SIG-M5 treated with dmso at 0.1 percent for 504 hours (cell line): ENCODE results near the gene MFNG.
A peak's percentile ranks its signal among the peaks of the same experiment; 100 is the strongest.

Source experiments
- DNase-seq: peaks from one replicate; lab custom pipeline; 2025; ENCODE audit not compliant: unreplicated experiment; lab: John Stamatoyannopoulos, UW

MFNG gene

GRCh38 chr22:37514526-37515051 lies 28.4 kb upstream of the MFNG start:
- no peak for DNase-seq

GRCh38 chr22:37511395-37512104 lies 25.4 kb upstream of the MFNG start:
- DNase-seq, result no peak

GRCh38 chr22:37510091-37510490 lies 23.9 kb upstream of the MFNG start:
- DNase-seq, result no peak

DNA sequence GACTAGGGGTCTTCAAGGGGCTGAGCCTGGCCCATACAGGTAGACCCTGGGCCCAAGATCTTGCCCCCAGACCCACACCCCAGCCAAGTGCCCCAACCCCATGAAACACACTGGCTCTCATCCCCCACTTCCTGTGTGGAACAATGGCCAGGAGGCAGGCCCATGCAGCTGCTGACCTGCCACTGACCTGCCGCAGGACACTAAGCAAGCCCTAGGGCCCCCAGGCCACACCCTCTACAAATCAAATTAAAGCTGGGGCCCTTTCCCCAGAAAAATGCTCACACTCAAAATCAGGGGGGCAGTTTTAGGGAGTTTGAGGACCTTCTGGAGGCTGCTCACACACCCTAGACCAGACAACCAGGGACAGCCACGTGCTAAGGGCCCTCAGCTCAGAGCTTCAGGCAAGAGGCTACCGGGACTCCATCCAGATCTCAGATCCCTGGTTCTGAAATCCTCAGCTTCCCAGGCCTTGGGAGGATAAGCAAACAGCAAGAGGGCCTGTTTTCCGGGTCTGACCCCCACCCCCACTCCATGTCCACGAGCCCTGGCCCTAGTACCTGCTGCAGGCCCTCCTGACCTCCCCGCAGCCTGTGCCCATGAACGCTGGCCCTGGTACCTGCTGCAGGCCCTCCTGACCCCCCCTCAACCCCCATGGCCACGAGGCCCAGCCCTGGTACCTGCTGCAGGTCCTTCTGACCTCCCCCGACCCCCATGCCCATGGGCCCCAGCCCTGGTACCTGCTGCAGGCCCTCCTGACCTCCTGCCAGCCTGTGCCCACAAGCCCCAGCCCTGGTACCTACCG lies 23.1 kb upstream of the MFNG start:
- no peak for DNase-seq

- no peak for DNase-seq
Observed at GRCh38 chr22:37508431-37508992, 22.3 kb upstream of the MFNG start.

DNA sequence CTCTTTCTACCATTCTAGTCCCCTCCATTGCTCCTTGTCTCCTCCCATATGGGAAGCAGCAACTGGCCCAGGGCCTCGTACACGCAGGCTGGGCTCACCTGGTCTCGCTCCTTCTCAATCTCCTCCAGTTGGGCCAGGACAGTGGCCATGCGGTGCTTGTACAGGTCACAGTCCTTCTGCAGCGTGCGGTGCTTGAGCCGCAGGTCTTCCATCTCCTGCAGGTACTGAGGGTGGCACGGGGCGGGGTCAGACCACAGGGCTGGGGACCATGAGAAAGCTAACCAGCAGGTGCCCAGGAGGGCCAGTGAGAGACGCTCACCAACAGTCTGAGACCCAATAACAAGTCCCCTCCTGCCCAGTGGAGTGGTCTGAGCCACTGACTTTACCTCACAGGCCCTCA lies 21.5 kb upstream of the MFNG start:
- DNase-seq, result no peak

DNA sequence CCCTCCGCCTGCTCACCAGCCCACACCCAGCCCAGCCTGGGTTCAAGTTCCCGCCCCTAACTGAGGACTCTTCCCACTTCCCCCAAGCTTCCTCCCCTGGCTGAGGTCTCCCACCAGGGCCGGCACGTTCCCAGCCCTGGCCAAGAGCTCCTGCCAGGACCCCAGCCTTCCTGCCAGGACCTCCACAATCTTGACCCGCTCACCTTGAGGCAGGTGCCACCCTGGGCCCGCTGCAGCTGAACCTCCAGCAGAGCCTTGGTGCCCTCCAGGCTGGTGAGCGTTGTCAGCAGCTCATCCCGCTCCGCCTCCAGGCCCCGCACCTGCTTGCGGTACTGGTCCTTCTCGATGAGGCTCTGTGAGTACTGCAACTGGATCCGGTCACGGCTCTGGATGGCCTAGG lies 19.8 kb upstream of the MFNG start:
- no peak for DNase-seq

DNA sequence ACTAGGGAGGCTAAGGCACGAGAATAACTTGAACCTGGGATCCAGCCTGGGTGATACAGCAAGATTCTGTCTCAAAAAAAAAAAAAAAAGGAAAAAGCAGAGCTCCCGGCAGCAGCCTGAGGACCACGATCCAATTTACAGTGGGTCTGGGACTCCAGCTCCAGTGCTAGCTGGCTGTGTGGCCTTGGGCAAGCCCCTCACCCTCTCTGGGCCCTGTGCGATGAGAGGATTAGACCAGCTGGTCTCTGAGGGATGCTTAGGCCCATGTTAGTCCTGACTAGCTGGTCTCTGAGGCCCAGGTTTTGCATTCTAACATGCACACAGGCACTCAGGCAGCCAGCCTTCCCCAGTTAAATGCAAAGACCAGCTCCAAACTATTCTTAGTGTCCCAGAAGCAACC lies 19.4 kb upstream of the MFNG start:
- no peak for DNase-seq

DNA sequence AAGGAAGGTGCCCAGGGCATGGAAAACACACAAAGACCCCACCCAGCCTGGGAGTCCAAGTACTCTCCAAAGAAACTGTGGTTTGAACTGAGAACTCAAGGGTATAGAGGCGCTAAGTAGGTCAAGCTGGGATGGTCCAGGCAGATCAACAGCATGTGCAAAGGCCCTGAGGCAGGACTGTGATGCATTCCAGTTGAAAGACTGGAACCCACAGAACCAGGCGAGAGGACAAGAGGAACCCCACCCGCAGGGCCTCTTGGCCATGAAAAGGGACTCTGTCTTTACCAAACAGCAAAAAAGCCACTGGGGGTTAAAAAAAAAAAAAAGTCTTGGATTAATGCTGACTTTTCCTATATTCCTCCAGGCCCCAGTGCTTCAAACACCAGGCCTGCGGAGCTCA lies 18.8 kb upstream of the MFNG start:
- DNase-seq, result no peak

DNA sequence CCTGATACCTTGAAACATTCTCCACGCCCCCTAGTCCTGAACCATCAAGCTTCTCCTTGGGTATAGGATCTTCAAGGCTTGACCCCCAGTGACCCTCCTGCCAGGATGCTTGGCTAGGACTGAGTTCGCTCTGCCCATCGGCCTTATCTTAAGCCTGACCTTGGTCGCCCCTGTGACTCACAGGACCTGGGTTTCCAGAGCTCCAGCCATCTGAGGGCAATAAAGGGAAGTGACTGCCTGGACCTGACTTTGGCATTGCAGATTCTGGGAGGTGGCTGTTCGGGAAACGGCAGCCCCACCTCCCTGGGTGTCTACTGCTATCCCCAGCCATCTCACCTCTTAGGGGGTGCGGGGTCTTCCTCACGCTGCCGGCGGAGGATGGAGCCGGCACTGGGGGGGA lies 17.7 kb upstream of the MFNG start:
- no peak for DNase-seq

DNA sequence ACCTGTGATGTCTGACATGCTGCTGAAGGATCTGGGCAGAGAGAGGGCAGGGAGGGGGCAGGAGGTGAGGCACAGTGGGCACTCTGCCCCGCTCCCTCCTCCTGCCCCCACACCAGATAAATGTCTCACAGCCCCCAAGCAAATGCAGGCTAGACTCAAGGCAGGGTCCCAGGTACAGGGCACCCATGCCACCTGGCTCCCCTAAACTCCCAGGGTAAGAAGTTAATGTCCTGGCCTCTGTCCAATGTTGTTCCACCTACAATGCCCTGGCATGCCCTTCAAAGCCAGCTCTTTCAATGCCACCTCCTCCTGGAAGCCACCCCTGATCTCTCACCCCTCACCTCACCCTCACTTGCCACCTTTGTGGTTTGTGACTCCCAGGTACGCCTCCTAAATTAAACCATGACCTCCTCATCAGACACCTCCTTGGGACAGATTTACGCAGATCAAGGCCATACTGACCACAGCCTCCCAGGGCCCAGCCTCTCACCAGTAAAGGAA lies 17.0 kb upstream of the MFNG start:
- no peak for DNase-seq

DNA sequence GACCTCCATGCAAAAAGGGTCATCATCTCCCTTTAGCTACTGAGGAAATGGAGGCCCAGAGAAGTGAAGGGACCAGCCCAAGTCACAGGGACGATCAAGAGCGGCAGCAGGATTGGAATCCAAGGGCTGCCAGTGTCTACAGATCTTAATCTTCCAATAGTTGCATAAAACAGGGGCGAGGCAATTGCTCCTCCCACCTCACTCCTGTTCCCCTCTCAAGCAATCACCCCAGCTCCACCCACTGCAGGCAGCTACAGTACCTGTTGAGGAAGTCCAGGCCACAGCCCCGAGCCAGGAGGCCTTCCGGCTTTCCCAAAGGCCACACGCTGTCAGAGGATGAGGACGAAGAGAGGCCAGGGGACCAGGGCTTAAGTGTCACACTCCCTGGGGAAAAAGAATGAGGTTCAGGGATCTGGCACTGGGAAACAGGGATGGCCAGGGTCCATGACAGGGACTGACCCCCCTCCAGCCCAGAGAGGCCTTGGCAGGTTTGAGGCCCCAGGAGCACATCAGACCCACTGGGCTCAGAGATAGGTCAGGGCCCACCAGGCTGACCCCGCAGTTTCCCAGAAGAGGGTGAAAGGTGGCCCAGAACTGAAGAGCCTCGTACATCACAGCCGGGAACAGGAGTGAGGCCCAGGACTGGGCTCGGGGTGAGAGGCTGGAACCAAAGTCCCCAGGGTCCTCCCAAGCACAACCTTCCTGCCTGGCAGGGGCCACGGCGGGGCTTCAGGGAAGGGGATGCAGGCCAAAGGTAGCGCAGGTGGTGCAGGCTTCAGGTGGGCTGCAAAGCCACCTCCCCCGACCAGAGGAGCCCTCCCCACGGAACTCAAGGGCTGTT lies 16.4 kb upstream of the MFNG start:
- peak; percentile 22 for DNase-seq

DNA sequence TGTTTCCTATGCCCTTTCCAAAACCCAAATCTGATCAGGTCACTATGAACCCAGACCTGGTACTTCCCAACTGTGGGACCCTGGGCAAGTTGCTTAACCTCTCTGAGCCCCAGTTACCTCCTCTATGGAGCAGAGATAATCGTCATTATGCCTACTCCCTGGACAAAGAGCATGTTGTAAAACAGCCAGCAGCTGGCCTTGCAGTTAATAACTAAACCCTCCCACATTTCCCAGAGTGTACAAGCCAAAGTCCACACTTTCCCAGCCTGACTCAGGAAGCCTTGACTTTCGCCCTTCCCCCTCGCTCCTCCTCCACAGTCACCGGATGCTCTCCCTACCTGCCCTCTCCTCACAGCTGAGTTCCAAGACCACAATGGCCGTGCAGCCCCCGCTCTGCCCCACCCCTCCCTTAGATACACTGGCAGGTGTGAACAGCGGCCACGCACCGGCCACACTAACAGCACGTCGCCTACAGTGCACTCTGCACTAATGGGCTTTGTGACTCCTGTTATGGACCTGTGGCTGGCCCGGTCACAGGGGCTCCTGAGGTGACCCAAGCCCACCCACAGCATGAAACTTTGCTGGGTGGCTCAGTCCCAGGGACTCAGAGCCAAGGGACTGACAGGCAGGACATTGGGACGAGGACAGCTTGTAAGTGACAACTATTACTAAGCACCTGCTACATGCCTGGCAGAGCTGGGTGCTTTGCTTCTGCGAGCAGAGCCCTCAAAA lies 15.6 kb upstream of the MFNG start:
- no peak for DNase-seq

- no peak for DNase-seq
Observed at GRCh38 chr22:37500745-37501609, 14.8 kb upstream of the MFNG start.

DNA sequence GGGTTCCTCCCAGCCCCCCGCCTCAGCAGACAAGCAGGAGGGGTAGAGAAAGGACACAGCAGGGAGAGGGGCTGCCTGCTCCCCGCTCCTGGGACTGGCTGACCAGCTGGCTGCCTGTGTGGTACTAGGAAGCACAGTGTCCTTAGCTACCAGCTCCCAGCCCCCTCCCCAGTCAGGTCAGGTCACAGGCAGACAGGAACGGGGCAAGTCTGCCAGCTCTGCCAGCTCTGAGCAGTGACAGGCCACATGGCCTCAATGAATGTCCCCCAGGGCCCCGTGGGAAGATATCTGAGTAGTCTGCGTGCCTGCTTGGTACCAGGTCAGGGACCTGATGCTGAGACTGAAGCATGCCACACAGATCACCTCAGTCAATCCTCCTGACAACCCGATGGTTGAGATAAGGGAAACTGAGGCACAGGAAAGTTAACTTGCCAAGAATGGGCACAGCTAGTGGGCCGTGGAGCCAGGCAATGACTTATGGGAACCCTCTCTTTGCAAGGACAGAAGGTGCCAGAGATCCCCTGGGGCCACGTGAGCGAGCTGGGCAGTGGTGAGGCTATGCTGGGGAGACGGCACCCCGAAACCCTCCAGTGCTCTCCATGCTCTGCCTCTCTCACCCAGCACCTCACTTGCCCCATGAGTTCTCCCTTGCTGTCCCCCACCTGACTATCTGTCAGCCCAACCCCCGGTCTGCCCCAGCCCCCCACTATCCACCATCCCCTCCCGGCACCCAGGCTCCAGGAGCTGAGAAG lies 13.8 kb upstream of the MFNG start:
- no peak for DNase-seq

- no peak for DNase-seq
Observed at GRCh38 chr22:37499027-37499707, 13.0 kb upstream of the MFNG start.

- DNase-seq, result peak; percentile 28
Observed at GRCh38 chr22:37498289-37498909, 12.2 kb upstream of the MFNG start.
